HG03095 (cell line): Measurements from ENCODE around the gene ABCB1.
A peak's percentile ranks its signal among the peaks of the same experiment; 100 is the strongest.
"Not testable (repeated sequence)": the region's sequence is repeated elsewhere in the genome, so short reads cannot be mapped to it uniquely, and the experiment has no call there.

Source experiments
- ATAC-seq: cut with Tn5 transposase; IDR thresholded peaks from one replicate; pipeline ENCODE4 v1.9.1; 2021; ENCODE audit warnings: moderate library complexity; ENCODE audit not compliant: unreplicated experiment

Gene ABCB1

DNA sequence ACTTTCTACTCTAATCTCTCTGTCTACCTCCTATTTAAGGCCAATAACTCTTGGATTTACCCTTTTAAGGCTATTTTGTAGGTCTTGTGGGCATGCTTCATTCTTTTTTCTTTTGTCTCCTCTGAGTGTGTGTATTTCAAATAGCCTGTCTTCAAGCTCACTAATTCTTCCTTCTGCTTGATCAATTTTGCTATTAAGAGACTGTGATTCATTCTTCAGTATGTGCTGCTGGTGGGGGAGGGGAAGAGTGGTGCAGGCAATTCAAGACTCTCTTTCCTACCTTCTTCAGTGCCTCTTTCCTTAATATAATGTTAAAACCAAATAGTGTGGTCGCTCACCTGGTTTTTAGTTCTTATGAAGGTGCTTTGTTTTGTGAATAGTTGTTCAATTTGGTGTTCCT, 20.0 kb downstream of the ABCB1 start:
- no peak for ATAC-seq

DNA sequence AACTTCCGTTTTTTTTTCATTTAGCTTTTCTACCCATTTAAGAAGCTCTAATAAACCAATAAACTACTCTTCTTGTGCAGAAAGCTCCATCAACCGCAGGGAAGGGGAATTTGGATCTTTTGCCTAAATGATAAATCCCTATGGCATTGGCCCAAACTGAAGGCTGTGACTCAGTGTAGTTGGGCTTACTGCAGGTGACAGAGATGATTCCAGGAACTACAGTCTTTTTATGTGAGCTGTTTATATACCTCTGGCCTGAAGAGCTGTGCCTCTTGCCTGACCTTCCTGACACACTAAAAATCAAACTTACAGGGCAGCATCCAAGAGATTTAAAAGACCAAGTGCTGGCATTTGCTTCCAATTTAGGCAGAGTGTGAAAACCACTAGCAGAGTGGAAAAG, 25.2 kb downstream of the ABCB1 start:
- no peak for ATAC-seq

DNA sequence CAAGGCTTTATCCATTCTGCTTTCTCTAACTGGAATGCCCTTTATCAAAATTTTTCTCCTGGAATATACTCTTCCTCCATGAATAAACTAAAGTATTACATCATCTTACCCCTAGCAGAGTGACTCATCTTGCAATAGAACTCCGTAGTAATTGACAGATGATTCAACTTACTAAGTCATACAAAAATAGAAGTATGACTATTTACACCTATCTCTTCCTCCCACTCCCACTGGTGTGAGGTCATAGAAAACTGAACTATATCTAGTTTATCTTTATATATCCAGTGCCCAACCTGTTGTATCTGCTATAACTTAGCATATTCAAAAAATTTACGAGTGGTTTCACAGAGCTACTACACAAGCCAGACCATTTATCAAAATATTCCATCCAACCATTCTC, 26.1 kb downstream of the ABCB1 start:
- ATAC-seq = peak; percentile 57

DNA sequence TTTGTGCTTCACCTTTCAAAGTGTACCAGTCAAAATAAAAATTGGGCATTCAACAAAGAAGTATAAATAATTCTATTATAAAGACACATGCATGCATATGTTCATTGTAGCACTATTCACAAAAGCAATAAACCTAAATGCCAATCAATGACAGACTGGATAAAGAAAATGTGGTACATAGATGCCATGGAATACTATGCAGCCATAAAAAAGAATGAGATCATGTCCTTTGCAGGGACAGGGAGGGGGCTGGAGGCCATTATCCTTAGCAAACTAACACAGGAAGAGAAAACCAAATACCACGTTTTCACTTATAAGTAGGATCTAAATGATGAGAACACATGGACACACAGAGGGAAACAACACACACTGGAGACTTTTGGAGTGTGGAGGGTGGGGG, 28.2 kb downstream of the ABCB1 start:
- ATAC-seq = not testable (repeated sequence)

DNA sequence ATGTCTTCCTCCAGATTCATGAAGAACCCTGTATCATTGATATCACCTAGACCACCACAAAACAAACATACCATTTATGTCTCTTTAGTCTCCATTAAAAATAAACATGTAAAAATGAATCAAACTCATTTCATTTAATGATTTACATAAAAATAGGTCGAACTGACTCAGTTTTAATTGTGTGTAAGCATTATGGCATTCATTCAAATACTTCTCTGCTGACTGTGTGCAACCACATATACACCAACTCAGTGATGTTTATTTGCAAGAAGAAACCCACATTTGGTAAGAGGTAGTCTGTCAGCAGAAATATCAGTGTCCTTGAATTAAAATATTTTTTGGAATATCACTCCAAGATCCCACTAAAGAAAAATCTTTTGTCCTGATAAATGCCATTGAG, 30.5 kb downstream of the ABCB1 start:
- ATAC-seq = no peak

DNA sequence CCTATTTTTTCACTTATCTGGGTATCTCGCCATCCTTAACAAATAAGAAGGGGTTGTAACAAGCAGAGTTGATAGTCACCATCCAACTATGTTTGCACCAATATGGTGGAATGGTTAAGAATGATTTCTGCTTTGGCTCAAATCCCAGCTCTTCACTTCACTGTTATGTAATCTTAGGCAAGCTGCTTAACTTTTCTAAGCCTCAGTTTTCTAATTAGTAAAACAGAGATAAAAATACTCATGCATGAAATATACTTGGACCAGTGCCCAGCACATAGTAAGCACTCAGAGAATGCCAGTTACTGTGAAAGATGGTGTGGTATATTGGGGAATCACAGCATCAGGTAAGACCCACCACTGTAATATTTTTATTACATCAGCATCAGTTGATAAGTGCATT, 33.6 kb downstream of the ABCB1 start:
- ATAC-seq = no peak

DNA sequence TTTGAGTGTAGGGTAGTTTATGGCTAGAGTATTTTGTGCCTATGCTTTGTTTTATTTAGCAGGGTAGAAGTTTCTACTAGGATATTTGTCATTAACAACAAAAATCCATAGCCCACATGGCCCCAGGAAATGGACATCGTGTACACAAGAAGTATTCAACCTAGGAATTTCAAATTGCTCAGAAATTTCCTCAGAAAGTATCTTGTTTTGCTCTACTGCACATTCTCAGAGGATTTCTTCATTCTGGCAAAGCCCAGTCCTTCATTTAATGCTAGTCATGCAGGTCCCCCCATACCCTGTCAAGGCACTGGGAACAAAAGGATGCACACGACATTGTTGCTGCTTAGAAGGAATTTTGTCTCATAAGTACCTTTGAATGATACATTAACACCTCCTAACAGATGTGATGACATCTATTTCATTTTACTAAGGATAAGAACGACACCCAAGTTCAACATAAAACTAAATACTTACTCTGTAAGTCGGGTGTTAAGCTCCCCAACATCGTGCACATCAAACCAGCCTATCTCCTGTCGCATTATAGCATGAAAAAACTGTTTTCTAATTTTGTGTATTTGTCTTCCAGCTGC, 34.3 kb downstream of the ABCB1 start:
- ATAC-seq = no peak

DNA sequence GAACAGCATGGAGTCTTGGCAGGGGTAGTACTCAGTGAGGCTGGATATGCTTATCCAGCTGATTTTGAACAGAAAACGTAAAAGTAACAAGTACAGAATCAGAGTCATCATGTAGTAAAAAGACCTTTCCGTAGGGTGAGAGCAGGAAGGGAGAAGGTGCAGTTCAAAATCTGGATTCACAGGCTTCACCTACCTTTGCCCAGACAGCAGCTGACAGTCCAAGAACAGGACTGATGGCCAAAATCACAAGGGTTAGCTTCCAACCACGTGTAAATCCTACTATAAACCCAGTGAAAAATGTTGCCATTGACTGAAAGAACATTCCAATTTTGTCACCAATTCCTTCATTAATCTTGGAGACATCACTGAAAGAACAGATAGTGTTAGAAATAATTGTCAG, 34.8 kb downstream of the ABCB1 start:
- no peak for ATAC-seq

DNA sequence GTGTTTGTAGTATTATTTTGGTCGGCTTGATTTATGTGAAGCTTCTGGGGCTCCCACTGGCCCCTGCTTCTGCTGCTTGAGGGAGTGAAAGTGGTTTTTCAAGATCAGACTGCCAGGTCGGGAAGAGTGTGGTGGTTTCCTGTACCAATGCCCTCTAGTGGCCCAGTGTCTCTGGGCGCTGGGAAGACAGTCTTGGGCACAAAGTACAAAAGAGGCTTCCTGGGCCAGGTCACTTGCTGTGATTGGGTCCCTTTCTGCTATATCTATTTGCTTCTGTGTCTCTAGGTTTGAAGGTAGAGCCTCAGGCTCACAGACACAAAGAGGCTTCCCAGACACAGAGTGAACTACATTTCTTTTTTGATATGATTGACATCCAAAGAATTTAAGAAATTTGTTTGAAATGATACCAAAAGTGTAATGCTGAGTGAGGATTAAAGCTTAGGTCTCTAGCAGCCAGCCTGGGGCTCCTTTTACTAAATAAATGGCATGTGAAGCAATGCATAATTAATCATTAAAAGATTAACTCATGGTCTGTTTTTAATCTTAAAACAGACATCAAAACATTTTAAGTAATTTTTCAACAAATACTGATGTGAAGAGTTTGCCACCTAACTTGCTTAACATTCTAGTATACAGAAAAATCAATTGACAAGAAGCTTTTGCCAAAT, 36.3 kb downstream of the ABCB1 start:
- peak; percentile 70 for ATAC-seq

DNA sequence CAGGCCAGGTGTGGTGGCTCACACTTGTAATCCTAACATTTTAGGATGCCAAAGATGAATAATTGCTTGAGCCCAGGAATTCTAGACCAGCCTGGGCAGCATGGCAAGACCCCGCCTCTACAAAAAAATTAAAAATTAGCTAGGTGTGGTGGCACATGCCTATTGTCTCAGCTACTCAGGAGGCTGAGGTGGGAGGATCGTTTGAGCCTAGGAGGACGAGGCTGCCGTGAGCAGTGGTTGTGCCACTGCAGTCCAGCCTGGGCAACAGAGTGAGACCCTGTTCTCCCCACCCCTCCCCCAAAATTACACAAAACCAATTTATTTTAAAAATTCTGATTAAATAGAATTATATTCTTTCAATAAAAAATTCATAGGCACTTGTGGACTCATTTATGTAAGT, 39.0 kb downstream of the ABCB1 start:
- ATAC-seq = no peak

DNA sequence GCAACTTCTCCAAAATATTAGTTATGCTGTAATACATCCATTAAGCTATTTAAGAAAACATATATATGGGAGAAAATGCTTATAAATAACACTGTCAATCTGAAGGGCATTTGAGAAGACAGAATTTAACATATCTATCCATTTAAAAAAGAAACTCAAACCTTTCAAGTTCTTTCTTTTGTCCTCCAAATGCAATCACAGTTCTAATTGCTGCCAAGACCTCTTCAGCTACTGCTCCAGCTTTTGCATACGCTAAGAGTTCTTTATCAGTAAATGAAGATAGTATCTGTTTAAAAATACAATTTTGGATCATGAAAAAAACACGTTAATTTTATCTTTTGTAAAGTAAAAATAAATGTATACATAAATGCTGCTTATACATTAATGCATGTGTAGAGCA, 39.6 kb downstream of the ABCB1 start:
- ATAC-seq = no peak

DNA sequence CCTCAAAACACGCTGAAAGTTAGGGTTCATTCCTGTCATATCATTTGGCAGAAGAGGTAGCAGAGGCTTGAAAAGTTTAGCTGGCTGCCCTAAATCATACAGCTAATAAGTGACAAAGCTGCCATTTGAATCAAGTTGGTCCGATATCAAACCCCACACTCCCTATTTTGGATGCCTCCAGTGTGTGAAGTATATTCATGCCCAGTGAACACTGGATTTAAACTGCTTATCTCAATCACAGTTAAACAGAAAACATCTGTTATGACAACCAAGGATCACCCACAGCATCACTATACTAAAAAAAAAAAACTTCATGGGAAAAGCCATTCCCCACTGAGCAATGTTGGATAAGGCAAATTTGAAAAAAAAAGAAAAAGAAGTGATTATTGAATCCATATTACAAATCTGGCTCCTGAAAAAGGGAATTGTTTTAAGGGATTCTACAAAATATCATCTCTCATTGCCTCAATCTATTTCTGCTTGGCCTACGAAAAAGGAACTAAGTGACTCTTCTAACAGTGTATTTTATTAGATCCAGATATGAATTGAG, 48.3 kb downstream of the ABCB1 start:
- ATAC-seq = no peak

DNA sequence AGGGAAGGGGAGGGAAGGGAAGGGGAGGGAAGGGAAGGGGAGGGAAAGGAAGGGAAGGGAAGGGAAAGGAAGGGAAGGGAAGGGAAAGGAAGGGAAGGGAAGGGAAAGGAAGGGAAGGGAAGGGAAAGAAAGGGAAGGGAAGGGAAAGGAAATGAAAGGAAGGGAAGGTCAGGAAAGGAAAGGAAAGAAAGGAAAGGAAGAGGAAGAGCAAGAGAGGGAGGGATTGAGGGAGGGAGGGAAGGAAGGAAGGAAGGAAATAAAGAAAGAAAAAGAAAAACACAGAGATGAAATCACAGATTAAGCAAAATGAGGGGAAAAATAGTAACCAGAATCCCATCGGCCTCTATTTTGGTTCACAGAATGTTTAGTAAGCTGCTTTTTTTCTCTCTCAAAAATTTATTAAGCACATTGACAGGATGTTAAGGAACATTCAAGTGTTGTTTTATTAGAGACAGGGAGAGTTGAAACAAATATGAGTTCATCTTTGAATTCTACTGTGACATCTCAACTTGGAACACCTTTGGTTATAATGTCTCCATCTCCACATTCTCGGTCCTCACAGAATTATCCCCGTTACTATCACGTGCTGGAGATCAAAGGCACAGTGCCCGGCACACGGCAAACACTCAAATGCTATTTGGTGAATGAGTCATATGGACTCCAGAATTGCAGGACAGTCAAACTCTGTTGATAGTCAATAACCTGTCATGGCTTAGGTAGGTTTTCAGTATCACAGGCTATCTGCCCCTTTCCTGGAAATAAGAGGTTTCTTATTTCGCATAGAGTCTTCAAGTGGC, 52.4 kb downstream of the ABCB1 start:
- no peak for ATAC-seq

DNA sequence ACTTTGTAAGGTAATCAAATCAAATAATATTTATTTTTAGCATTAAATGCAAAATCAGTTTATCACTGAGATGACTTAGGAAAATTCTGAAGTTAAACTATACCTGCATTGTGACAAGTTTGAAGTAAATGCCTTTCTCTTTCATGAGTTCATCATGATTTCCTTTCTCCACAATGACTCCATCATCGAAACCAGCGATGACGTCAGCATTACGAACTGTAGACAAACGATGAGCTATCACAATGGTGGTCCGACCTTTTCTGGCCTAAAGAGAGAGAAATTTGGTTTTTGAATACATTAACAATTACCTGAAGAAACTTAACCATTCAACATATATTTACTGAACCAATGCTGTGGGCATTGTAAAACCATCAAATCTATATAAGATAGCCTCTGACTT, 54.9 kb downstream of the ABCB1 start:
- ATAC-seq = no peak

DNA sequence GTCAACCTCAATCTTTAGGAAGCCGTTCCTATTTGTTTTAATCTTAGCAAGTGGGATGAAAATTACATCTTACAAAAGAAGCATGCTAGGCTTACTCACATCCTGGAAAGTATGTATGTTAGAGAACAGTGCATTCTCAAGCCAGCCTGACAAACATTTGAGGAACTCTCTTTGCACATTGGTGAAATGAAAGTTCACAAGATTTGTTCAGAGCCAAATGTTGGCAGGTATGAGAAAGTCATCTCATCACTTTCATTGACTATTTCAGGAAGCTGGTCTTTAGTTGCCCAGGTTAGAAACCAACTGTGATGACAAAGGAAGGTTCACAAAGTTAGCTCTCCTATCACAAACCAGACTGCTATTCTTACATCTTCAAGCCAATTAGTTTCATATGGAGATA, 57.1 kb downstream of the ABCB1 start:
- no peak for ATAC-seq

DNA sequence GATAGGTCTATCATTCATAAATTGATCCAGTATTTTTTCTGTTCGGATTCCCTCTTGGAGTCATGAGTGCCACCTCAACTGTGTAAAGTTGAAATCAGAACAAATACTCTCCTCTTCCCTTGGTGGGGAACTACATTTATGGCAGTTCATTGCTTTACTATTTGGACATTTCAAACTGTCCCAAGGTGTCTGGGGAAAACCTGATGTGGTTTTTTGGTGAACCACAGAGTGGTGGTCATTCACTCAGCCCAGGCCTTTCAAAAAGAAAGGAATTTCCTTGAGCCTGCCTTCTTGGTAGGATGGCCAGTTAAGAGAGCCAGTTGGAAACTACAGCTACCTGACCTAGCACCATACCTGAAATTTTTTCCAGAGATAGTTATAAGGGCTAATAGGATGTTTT, 59.0 kb downstream of the ABCB1 start:
- ATAC-seq = no peak

DNA sequence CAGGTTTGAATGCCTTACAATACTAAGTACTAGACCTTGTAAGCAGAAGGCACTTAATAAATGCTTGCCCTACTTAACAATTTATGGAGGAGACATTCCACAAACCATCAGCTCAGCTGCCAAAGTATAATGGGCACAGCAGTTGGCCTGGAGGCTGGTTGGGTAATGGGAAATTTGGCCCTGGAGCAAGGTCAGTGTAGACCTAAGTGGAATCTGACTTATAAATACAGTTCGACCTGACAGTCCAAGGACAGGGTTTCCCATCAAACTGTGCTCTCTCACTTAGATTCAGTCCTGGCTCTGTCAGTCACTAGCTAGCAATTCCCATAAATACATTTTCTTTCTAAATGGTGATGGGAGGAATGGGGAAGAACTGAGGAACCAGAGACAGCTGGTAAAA, 62.6 kb downstream of the ABCB1 start:
- ATAC-seq = no peak

DNA sequence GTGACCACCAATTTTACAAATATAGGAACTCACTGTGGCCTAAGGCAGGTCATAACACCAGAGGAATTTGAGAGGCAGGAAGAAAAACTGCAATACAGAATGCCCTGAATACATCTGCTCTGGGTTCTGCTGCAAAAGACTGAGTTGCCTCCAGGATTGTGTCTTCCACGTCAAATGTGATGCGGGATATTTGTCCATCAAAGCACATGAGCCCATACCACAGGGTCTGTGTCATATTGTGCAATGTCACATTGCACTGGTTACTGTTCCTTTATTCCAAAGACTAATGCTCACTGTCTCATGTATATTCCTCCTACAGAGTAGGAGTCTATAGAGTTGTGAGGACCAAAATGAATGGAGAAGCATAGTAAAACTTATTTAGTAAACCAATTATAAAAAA, 66.6 kb downstream of the ABCB1 start:
- no peak for ATAC-seq

DNA sequence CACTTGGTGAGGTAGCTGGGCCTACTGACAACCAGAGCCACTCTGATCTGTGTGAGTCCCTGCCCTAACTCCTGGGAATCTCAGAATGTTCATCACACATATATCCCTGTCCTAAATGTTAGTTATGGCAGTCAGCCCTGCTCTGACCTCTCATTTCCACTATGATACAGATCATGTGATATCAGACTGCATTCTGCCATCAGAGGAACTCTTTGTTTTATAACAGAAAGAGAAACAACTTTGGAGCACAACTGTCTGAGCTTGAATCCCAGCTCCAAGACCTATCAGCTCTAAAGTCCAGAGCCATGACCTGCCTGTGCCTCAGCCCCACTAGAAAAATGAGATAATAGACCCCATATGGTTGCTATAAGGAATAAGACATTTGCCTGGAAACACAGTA, 70.6 kb downstream of the ABCB1 start:
- no peak for ATAC-seq

DNA sequence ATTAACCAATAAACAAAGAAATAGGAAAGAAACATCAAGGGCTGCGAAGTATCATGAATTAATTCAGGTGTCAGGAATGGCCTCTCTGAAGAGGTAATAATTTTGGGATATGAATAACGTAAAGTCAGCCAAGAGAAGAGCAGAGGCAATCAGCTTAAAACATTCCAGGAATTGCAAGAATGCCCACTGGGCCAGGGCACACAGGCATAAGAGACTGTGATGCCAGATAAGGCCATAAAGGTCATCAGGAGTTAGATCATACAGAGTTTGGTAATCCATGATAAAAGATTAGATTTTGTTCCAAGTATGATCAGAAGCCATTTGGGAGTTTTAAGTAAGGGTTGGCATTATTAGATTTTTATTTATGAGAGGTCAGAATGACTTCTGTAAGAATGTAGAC, 72.0 kb downstream of the ABCB1 start:
- no peak for ATAC-seq

DNA sequence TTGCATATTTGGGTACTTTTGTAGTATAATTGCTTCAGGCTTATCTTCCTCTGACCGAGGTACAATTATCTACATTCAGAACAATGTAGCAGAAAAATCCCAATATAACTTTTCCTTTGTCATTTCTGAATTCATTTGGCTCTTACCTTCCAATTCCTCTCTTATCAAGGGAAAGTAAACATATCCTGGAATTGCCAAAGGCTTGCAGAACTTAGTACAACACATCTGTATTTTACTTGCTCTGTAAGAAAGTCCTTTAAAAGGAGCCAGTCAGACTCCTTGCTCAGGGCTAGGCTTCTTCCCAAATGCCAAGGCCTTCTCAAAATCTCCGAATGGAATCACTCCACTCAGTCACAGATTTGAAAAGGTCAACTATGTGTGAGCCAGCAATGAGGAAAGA, 81.9 kb downstream of the ABCB1 start:
- ATAC-seq = no peak

DNA sequence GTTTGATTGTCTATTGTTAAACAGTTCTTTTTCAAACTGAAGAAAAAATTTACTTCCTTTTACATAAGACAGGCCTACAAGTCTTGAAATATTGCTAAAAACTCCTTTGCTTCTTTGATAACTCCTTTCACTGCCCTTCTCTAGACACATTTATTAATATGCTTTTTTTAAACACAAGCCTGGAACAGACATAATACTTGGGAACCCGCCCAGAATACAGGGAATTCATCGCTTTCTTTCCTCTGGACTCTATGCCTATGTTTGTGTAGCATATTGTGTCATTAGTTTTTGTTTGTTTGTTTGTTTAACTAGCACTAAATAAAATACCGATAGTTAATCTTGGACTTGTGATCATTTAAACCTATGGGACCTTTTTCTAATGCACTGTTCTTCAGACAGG, 82.8 kb downstream of the ABCB1 start:
- no peak for ATAC-seq
